ENCODE data around the gene MFF. TPM values are rescaled to one million over a fixed set of nuclear protein-coding genes. Genes with fewer than 3 reads are reported as not detected.

Gene MFF
- total RNA-seq, 3 donors from 2014 or later (not counting 1 experiment from before 2014, with no cell fraction given): 57.7 to 60.8 (median 59.8) TPM

- H3K36me3 Mint-ChIP-seq: peaks cover 6% of the 10 kb centered on the region
- H3K4me3 Mint-ChIP-seq: no peak overlapping the region
- no peak overlapping the region for H3K27ac ChIP-seq (ENCODE audit: low read length)
- WGBS (ENCODE audit: insufficient coverage): 75% methylated on average over 2 of the region's 2 CpGs
- peaks cover 47% of the 10 kb centered on the region for H3K36me3 ChIP-seq (ENCODE audit: control insufficient read depth, insufficient read depth, low read length)
- H3K27ac Mint-ChIP-seq: no peak overlapping the region
- intact Hi-C loops (cut with micrococcal nuclease): no loop called here
- no peak for DNase-seq
- no peaks in the 10 kb centered on the region for H3K9me3 Mint-ChIP-seq
- TF ChIP-seq, protein P1, sequence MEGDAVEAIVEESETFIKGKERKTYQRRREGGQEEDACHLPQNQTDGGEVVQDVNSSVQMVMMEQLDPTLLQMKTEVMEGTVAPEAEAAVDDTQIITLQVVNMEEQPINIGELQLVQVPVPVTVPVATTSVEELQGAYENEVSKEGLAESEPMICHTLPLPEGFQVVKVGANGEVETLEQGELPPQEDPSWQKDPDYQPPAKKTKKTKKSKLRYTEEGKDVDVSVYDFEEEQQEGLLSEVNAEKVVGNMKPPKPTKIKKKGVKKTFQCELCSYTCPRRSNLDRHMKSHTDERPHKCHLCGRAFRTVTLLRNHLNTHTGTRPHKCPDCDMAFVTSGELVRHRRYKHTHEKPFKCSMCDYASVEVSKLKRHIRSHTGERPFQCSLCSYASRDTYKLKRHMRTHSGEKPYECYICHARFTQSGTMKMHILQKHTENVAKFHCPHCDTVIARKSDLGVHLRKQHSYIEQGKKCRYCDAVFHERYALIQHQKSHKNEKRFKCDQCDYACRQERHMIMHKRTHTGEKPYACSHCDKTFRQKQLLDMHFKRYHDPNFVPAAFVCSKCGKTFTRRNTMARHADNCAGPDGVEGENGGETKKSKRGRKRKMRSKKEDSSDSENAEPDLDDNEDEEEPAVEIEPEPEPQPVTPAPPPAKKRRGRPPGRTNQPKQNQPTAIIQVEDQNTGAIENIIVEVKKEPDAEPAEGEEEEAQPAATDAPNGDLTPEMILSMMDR (IDR thresholded peaks at IDR 0.05): no peak
- no peak for ATAC-seq
- H3K27me3 Mint-ChIP-seq (ENCODE audit: low read depth in 2 of 2): no peaks in the 10 kb centered on the region
- no peak overlapping the region for H3K4me3 ChIP-seq (ENCODE audit: low read length)
- no peaks in the 10 kb centered on the region for H3K4me1 Mint-ChIP-seq
- H3K4me1 ChIP-seq (ENCODE audit: control insufficient read depth, insufficient read depth, low read length): no peaks in the 10 kb centered on the region
- no peaks in the 10 kb centered on the region for H3K27me3 ChIP-seq (ENCODE audit: control insufficient read depth, insufficient read depth, low read length)
- no peaks in the 10 kb centered on the region for H3K9me3 ChIP-seq (ENCODE audit: control insufficient read depth, insufficient read depth, low read length)
These were observed 19.2 kb downstream of the MFF start for GRCh38 chr2:227344231-227344630.

DNA sequence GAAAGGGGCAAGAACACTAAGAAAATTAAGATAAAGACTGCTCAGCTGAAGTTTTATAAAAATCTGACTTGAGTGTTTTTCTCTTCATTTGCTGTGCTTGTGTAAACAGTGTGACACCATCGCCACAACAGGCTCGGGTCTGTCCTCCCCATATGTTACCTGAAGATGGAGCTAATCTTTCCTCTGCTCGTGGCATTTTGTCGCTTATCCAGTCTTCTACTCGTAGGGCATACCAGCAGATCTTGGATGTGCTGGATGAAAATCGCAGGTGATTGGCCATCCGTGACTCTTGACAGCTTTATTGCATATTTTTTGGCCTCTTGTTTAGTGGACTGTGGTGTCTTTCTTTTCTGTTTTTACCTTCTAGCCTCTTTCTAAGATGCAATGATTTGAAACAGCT lies 22.1 kb downstream of the MFF start:
- no peak overlapping the region for H3K27ac ChIP-seq (ENCODE audit: low read length)
- no peaks in the 10 kb centered on the region for H3K4me1 Mint-ChIP-seq
- no peaks in the 10 kb centered on the region for H3K4me1 ChIP-seq (ENCODE audit: control insufficient read depth, insufficient read depth, low read length)
- 94% methylated on average over 7 of the region's 7 CpGs for WGBS (ENCODE audit: insufficient coverage)
- ATAC-seq (no peak), DNase-seq (no peak)
- H3K4me3 Mint-ChIP-seq: no peak overlapping the region
- intact Hi-C loops (cut with micrococcal nuclease): no loop called here
- TF ChIP-seq, protein P1 (IDR thresholded peaks at IDR 0.05): no peak
- peaks cover 37% of the 10 kb centered on the region for H3K36me3 ChIP-seq (ENCODE audit: control insufficient read depth, insufficient read depth, low read length)
- H3K9me3 ChIP-seq (ENCODE audit: control insufficient read depth, insufficient read depth, low read length): no peaks in the 10 kb centered on the region
- peaks cover 6% of the 10 kb centered on the region for H3K36me3 Mint-ChIP-seq
- H3K27ac Mint-ChIP-seq: no peak overlapping the region
- H3K9me3 Mint-ChIP-seq: no peaks in the 10 kb centered on the region
- no peak overlapping the region for H3K4me3 ChIP-seq (ENCODE audit: low read length)
- no peaks in the 10 kb centered on the region for H3K27me3 ChIP-seq (ENCODE audit: control insufficient read depth, insufficient read depth, low read length)
- no peaks in the 10 kb centered on the region for H3K27me3 Mint-ChIP-seq (ENCODE audit: low read depth in 2 of 2)

GRCh38 chr2:227348324-227348723 lies 23.3 kb downstream of the MFF start:
- Mint-ChIP-seq H3K27me3 (ENCODE audit: low read depth in 2 of 2) (no peaks in the 10 kb centered on the region), H3K4me3 (no peak overlapping the region), H3K4me1 (no peaks in the 10 kb centered on the region), H3K36me3 (peaks cover 6% of the 10 kb centered on the region), H3K27ac (no peak overlapping the region), H3K9me3 (no peaks in the 10 kb centered on the region)
- Histone ChIP-seq H3K4me1 (ENCODE audit: control insufficient read depth, insufficient read depth, low read length) (no peaks in the 10 kb centered on the region), H3K4me3 (ENCODE audit: low read length) (no peak overlapping the region), H3K27me3 (ENCODE audit: control insufficient read depth, insufficient read depth, low read length) (no peaks in the 10 kb centered on the region), H3K27ac (ENCODE audit: low read length) (no peak overlapping the region), H3K9me3 (ENCODE audit: control insufficient read depth, insufficient read depth, low read length) (no peaks in the 10 kb centered on the region), H3K36me3 (ENCODE audit: control insufficient read depth, insufficient read depth, low read length) (peaks cover 32% of the 10 kb centered on the region)
- 94% methylated on average over 1 of the region's 2 CpGs for WGBS (ENCODE audit: insufficient coverage)
- ATAC-seq: no peak
- intact Hi-C loops (cut with micrococcal nuclease): no loop called here
- DNase-seq: no peak
- TF ChIP-seq, protein P1 (IDR thresholded peaks at IDR 0.05): no peak

DNA sequence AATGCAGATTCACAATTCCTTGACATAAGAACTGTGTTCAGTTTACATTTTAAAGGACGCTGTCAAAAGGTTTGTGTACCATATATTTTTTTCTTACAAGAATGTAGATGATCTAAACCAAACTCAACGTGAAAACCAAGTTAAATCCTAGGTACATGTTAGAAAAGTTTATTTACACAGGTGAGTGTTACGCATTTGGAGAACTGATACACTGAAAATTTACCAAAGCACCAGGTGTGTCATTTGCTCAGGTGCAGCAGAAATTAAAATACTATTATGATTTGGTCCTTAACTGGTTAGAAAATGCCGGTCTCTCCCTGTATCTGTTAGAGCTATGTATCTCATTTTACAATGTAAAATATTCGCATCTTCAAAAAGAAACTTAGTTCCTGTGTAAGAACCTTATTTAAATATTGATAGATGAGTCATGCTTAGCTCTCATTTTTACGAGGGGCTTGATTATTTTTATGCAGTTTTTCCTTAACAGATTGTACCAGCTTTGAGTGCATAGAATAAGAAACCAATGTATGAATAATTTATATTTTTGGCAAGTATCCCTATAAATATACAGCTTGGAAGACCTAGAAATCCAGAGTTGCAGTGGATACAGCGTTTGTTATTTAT lies 25.1 kb downstream of the MFF start:
- 95% methylated on average over 4 of the region's 7 CpGs for whole genome bisulfite sequencing (ENCODE audit: insufficient coverage)
- Mint-ChIP-seq H3K4me1 (no peaks in the 10 kb centered on the region), H3K4me3 (no peak overlapping the region), H3K9me3 (no peaks in the 10 kb centered on the region), H3K27me3 (ENCODE audit: low read depth in 2 of 2) (no peaks in the 10 kb centered on the region), H3K27ac (no peak overlapping the region), H3K36me3 (peaks cover 6% of the 10 kb centered on the region)
- Histone ChIP-seq H3K36me3 (ENCODE audit: control insufficient read depth, insufficient read depth, low read length) (peaks cover 36% of the 10 kb centered on the region), H3K4me1 (ENCODE audit: control insufficient read depth, insufficient read depth, low read length) (no peaks in the 10 kb centered on the region), H3K27me3 (ENCODE audit: control insufficient read depth, insufficient read depth, low read length) (no peaks in the 10 kb centered on the region), H3K27ac (ENCODE audit: low read length) (no peak overlapping the region), H3K9me3 (ENCODE audit: control insufficient read depth, insufficient read depth, low read length) (no peaks in the 10 kb centered on the region), H3K4me3 (ENCODE audit: low read length) (no peak overlapping the region)
- no peak for ATAC-seq
- intact Hi-C loops (cut with micrococcal nuclease): no loop called here
- TF ChIP-seq, protein P1 (IDR thresholded peaks at IDR 0.05): no peak
- DNase-seq: no peak
